AG08396 (cell line): ENCODE measurements around the gene IGF2BP2.
"Not testable (repeated sequence)": the region's sequence is repeated elsewhere in the genome, so short reads cannot be mapped to it uniquely, and the experiment has no call there.

Source experiments
- DNase-seq: peaks from one replicate; pipeline ENCODE4 v3.0.0; 2012; ENCODE audit warnings: low spot score, mixed read lengths

IGF2BP2 gene

DNA sequence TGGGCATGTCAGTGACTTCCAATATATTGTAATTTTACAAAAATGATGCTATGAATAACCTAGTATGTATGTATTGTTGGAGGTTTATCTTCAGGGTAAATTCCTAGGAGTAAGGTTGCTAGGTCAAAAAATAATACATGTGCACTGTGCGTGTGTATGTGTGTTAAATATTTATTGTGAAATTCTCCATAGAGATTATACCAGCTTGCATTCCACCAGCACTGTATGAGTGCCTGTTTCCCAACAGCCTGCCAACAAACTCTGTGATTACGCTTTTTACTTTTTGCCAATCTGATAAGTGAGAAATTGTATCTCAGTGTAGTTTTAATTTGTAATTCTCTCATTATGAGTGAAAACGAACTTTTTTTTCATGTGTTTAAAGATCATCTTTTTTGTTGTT lies 12.6 kb upstream of the IGF2BP2 start:
- DNase-seq: no peak

DNA sequence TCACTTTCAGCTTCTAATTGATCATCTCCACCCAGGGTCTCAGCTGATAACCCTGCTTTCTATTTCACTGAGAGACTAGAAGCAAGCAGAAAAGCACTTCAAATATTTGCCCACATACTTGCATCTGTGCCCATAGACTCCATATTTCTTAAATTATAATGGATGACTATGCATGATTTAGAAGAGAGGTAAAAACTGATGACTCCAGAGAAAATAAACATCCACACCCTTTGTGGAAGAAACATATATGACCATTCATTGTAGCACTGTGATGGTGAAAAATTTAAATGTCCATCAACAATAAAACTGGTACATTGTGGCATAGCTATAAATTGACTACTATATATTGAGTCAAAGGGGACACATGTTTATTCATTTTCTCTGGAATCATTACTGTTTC lies 7.1 kb upstream of the IGF2BP2 start:
- DNase-seq: no peak

GRCh38 chr3:185831195-185831594 lies 6.4 kb upstream of the IGF2BP2 start:
- no peak for DNase-seq

DNA sequence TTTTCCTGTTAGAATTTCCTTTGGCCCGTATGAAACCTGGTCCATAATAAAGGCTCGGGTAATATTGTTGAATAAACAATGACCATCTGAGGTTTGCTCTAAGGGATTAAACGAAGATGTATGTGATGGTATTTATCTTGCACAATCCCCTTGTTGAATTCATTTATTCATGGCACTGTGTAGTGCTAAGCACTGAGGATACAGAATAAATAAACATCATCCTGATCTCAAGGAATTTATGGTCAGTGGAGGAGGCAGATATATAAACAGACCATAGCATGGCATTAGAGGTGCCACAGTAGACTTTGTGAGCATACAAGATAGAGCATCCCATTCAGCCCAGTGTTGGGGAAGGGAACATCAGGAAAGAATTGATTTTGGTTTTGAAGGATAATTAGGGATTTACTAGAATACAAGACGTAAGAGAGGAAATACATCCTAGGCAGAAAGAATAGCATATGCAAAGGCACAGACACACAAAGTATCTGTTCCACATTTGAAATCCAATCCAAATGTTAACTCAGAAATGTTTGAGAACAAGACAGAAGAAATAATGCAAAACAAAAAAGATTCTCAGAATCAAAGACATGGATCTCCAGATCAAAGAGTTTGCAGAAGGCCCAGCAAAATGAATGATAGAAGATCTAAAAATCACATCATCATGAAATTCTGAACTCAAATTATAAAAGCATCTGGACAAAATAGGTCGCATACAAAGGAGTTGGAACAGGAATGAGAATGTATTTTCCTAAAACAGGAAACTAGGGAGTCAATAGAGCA lies 5.4 kb upstream of the IGF2BP2 start:
- no peak for DNase-seq

DNA sequence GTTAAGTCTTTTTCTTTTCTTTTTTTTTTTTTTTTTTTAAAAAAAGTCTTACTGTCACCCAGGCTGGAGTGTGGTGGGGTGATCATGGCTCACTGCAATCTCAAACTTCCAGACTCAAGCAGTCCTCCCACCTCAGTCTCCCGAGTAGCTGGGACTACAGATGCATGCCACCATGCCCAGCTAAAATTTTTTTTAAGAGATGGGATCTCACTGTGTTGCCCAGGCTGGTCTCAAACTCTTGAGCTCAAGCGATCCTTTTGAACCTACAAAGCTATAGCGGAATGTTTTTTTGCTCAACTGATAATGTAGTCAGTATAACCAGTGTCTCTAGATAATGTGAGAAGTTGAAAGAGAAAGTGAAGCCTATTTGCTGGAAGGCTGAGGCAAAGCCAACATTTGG lies 3.9 kb upstream of the IGF2BP2 start:
- DNase-seq: no peak

- no peak for DNase-seq
These were observed 2.9 kb upstream of the IGF2BP2 start for GRCh38 chr3:185827595-185828344.

- peak; percentile 64 for DNase-seq
These were observed 1.0 kb upstream of the IGF2BP2 start for GRCh38 chr3:185825639-185826481.

DNA sequence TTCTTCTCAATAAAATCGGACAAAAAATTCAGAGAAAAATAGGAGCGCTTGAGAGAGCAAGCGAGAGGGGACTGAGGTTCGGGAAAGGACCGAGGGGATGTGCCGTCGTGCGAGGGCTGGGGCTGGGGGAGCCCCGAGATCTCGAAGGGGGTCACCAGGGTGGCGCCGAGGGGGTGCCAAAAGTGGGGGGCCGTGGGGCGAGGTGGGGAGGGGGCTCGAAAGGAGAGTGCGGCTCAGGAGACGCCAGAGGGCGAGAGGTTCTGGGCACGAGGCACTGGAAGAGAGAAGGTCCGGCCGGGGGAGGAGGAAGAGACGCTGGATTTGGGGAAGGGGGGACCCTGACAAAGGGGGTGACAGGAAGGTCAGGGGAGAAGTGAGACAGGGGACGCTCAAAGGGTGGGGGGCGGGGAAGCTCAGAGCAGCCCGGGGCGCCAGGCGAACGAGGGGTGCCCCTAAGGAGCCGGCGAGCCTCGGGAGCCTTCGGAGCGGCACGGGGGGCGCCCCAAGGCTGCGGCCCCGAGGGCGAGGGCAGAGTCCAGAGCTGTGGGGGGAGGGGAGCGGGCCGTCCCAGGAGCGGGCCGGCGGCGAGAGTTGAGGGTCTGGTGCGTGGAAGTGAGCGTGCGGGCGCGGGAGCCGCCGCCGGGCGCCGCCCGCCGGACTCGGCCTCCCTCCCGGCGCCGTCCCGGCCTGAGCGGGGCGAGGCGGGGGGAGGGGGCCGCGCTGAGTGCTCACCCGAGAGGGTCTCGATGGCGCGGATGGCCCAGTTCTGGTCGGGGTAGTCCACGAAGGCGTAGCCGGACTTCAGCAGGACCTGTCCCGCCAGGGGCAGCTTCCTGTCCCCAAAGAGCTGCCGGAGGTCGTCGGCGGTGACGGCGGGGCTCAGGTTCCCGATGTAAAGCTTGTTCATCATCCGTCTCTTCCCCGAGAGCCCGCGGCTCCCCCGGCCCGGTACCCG lies 514 bp downstream of the IGF2BP2 start:
- DNase-seq: peak; percentile 52

- DNase-seq: peak; percentile 51
These were observed 1.5 kb downstream of the IGF2BP2 start for GRCh38 chr3:185823078-185824044.

DNA sequence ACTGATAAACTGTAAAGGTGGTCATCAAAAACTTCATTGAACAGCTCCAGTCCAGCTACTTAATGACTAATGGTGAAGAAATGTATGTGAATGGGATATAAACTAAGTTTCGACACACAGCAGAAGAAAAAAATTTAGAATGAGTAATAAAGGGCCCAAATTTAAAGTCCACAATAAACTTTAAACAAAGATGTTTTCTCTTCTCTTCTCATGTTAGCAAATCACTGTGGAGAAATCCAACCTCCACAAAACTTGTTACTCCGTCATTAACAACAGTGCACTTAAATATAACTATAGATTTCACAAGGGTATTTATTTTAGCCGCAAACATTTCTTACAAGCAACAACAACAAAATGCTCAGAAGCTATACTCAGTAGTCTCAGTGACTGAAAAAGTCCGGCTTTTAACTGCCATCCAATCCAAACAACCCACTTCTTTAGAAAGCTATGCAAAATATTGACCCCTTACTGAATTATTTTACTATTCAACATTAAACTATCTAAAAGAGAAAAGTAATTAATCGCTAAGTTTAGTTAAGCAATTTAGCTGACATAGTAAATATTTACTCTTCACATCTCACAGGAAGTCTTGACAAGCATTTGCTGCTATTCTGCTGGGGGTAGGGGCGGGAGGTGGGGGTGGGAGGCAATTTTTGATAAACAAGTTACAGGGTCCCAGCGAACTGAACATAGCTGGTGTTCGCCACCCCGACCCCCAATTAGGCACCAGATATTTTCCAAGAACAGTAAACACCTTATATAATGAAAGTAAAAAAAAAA lies 2.4 kb downstream of the IGF2BP2 start:
- peak; percentile 58 for DNase-seq

GRCh38 chr3:185820973-185821758 lies 3.7 kb downstream of the IGF2BP2 start:
- DNase-seq: peak; percentile 77

DNA sequence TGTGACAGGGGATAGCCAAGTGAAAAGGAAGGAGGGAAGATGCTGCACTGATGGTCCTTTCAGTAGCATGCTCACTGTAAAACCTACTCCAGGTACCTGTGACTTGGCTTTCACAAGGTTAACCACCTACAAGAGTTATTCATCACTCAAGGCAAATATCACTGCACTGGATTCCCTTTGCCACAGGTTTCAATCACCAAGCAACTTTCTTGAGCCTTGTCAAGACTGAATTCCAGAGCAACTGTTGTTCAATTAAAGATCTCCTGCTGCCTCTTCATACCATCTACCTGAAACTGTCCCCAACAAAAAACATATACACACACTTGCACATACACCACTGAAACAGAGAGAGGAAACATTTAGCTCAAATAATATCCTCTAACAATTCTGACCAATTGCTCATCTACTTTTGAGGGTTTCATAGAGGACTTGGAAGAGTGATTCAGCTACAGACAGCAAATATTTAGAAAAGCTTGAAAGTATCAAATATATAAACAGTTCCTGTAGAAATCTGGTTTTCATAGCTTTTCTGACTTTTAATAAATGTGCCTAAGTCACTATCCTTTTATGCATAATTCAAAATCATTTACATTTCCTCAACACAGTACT lies 6.5 kb downstream of the IGF2BP2 start:
- DNase-seq: no peak

GRCh38 chr3:185815391-185816282 lies 9.2 kb downstream of the IGF2BP2 start:
- no peak for DNase-seq

- peak; percentile 50 for DNase-seq
These were observed 11.1 kb downstream of the IGF2BP2 start for GRCh38 chr3:185813691-185814215.

DNA sequence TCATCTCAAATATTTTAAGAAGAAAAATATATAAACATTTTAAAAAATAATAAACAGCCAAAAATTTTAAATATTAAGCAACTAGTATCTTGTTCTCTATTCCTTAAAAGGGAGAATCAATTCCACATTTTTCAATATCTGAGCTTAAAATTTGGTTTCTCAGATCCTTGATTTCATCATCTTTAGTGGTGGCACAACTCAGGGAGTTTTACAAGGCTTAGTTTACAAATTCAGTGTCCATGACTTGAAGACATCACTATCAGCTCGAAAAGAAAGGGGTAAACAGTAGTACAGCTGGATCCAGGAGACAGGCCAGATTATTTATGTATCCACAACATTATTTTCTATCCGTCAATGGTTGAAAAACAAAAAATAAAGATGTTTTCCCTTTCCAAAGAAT lies 11.6 kb downstream of the IGF2BP2 start:
- no peak for DNase-seq

DNA sequence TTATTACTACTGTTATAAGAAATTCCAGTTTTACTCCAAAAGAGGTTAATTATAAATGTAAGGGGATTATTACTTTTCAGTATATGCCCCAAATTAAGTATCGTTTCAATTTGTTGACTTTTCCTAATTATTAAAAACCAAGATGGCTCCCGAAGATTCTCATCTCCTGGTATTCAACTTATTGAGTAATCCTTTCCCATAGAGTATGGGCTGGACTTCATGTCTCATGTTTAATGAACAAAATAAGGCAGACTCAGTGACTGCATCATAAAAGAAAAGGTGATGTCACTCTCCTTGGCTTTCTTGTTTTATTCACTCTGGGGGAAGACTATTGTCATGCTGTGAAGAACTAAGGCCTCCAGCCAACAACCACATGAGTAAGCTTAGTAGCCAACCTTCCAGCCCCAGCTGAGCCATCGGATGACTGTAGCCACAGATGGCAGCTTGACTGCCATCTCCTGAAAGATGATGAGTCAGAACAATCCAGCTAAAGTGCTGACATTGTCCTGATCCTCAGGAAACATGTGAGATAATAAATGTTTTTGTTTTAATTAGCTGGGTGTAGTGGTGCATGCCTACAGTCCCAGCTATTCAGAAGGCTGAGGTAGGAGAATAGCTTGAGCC lies 17.3 kb downstream of the IGF2BP2 start:
- no peak for DNase-seq

- not testable (repeated sequence) for DNase-seq
These were observed 26.1 kb downstream of the IGF2BP2 start for GRCh38 chr3:185798831-185799110.
